Neural progenitor cell (in vitro differentiated cells): Measurements from ENCODE around the gene RBFOX1. TPM values are rescaled to one million over a fixed set of nuclear protein-coding genes. Genes with fewer than 3 reads are reported as not detected.

Source experiments
- DNase-seq: peaks from one replicate; pipeline ENCODE4 v3.0.0-alpha.2; 2016; ENCODE audit warnings: low spot score
- H2AFZ ChIP-seq: fragments of 200-600 bp; sonication (generic); replicated peaks from 2 replicates; pipeline ENCODE4 v1.6.1; 2016; ENCODE audit warnings: antibody characterized with exemption
- H3F3A ChIP-seq: fragments of 200-600 bp; sonication (generic); 2 replicates; pipeline ENCODE4 v1.6.1; 2016; ENCODE audit warnings: antibody characterized with exemption, low read depth
- H3K27ac ChIP-seq: fragments of 200-600 bp; sonication (generic); 2 replicates; pipeline ENCODE4 v1.5.1; 2016; ENCODE audit warnings: mild to moderate bottlenecking
- H3K27me3 ChIP-seq: fragments of 200-600 bp; sonication (generic); 2 replicates; pipeline ENCODE4 v1.6.1; 2016; ENCODE audit warnings: mild to moderate bottlenecking, moderate library complexity
- H3K36me3 ChIP-seq: fragments of 200-600 bp; sonication (generic); 2 replicates; pipeline ENCODE4 v1.5.1; 2016
- H3K4me1 ChIP-seq: fragments of 200-600 bp; sonication (generic); 2 replicates; pipeline ENCODE4 v1.6.1; 2016; ENCODE audit warnings: mixed run types
- H3K4me2 ChIP-seq: fragments of 200-600 bp; sonication (generic); 2 replicates; pipeline ENCODE4 v1.6.1; 2016
- H3K4me3 ChIP-seq: fragments of 200-600 bp; sonication (generic); 2 replicates; pipeline ENCODE4 v1.5.1; 2016
- H3K79me2 ChIP-seq: fragments of 200-600 bp; sonication (generic); 2 replicates; pipeline ENCODE4 v1.6.1; 2016; ENCODE audit warnings: low read depth
- H3K9ac ChIP-seq: fragments of 200-600 bp; sonication (generic); 2 replicates; pipeline ENCODE4 v1.6.1; 2016
- H3K9me3 ChIP-seq: fragments of 200-600 bp; sonication (generic); 2 replicates; pipeline ENCODE4 v1.5.1; 2016; ENCODE audit warnings: low read depth
- H4K20me1 ChIP-seq: fragments of 200-600 bp; sonication (generic); 2 replicates; pipeline ENCODE4 v1.6.1; 2016; ENCODE audit warnings: low read depth
- H3K27ac Mint-ChIP-seq: 3 replicates; pipeline ENCODE4 v1.8.0; 2021; ENCODE audit warnings: mixed read lengths
- H3K27me3 Mint-ChIP-seq: 2 replicates; pipeline ENCODE4 v1.8.0; 2022; ENCODE audit warnings: low read depth, mild to moderate bottlenecking, inconsistent platforms, moderate library complexity, mixed read lengths; ENCODE audit not compliant: insufficient read depth
- H3K36me3 Mint-ChIP-seq: 3 replicates; pipeline ENCODE4 v1.8.0; 2021; ENCODE audit warnings: mixed read lengths
- H3K4me1 Mint-ChIP-seq: 3 replicates; pipeline ENCODE4 v1.8.0; 2021; ENCODE audit warnings: mixed read lengths
- H3K4me3 Mint-ChIP-seq: 3 replicates; pipeline ENCODE4 v1.8.0; 2021; ENCODE audit warnings: mild to moderate bottlenecking, moderate library complexity, mixed read lengths
- H3K9me3 Mint-ChIP-seq: 3 replicates; pipeline ENCODE4 v1.8.0; 2020; ENCODE audit warnings: mixed read lengths
- EZH2 ChIP-seq: fragments of 200-600 bp; sonication (generic); IDR thresholded peaks from 2 replicates; pipeline ENCODE4 v1.6.1; 2017; ENCODE audit warnings: antibody characterized with exemption, mild to moderate bottlenecking, moderate library complexity
- EZH2phosphoT487 ChIP-seq: fragments of 200-600 bp; sonication (generic); IDR thresholded peaks from 2 replicates; pipeline ENCODE4 v1.6.1; 2017; ENCODE audit warnings: antibody characterized with exemption
- total RNA-seq: library from RNA; depleted of rRNA; stranded (reverse); fragments of >200 nt; gene quantifications from 2 replicates; pipeline ENCODE4 v1.2.3, GENCODE V29; 2015; ENCODE audit warnings: low replicate concordance
- TF ChIP-seq, protein P1 (sequence below): fragments of 200-600 bp; sonication (generic); IDR thresholded peaks from 2 replicates; pipeline ENCODE4 v1.5.1; 2017; ENCODE audit warnings: antibody characterized with exemption, mild to moderate bottlenecking

RBFOX1 gene
- total RNA-seq, 1 donor from 2014 or later: 1.2 TPM

GRCh38 chr16:7318686-7319085, 14.0 kb upstream of the RBFOX1 start:
- H3K4me3 Mint-ChIP-seq: no peak overlapping the region
- no peaks in the 10 kb centered on the region for H3K36me3 Mint-ChIP-seq
- Histone ChIP-seq H4K20me1 (no peaks in the 10 kb centered on the region), H3F3A (no peaks in the 10 kb centered on the region), H3K79me2 (no peaks in the 10 kb centered on the region), H3K27me3 (no peaks in the 10 kb centered on the region), H3K9ac (no peak overlapping the region), H3K4me3 (no peak overlapping the region), H3K4me2 (peak overlapping the region; percentile 7), H2AFZ (no peak overlapping the region), H3K36me3 (no peaks in the 10 kb centered on the region), H3K4me1 (peaks cover 25% of the 10 kb centered on the region), H3K9me3 (no peaks in the 10 kb centered on the region), H3K27ac (no peak overlapping the region)
- DNase-seq: no peak
- no peak overlapping the region for H3K27ac Mint-ChIP-seq
- H3K27me3 Mint-ChIP-seq: peaks cover 3% of the 10 kb centered on the region
- TF ChIP-seq EZH2phosphoT487 (no peak), EZH2 (no peak)
- TF ChIP-seq, protein P1, sequence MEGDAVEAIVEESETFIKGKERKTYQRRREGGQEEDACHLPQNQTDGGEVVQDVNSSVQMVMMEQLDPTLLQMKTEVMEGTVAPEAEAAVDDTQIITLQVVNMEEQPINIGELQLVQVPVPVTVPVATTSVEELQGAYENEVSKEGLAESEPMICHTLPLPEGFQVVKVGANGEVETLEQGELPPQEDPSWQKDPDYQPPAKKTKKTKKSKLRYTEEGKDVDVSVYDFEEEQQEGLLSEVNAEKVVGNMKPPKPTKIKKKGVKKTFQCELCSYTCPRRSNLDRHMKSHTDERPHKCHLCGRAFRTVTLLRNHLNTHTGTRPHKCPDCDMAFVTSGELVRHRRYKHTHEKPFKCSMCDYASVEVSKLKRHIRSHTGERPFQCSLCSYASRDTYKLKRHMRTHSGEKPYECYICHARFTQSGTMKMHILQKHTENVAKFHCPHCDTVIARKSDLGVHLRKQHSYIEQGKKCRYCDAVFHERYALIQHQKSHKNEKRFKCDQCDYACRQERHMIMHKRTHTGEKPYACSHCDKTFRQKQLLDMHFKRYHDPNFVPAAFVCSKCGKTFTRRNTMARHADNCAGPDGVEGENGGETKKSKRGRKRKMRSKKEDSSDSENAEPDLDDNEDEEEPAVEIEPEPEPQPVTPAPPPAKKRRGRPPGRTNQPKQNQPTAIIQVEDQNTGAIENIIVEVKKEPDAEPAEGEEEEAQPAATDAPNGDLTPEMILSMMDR: no peak
- H3K4me1 Mint-ChIP-seq: peaks cover 22% of the 10 kb centered on the region
- no peaks in the 10 kb centered on the region for H3K9me3 Mint-ChIP-seq

DNA sequence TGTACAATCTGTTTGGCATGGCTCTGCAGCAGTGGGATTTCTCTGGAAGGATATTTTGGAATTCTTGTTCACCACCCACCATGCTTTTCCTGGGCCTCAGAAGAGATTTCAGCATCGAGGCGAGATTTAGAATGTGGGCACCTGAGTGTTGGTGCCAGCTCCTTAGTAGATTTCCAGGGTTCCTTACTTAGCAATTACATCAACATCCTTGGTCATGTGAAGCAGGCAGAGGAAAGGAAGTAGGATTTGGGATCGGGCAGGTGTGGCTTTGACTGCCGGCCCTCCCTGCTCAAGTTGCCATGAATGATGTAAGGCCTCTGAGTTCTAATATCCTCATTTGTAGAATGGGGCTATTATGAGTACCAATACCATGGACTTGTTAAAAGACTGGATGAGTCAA, 13.1 kb upstream of the RBFOX1 start:
- Histone ChIP-seq H4K20me1 (no peaks in the 10 kb centered on the region), H3K4me2 (no peak overlapping the region), H3K9me3 (no peaks in the 10 kb centered on the region), H3K36me3 (no peaks in the 10 kb centered on the region), H3K4me3 (no peak overlapping the region), H3K4me1 (peaks cover 23% of the 10 kb centered on the region), H3K79me2 (no peaks in the 10 kb centered on the region), H2AFZ (no peak overlapping the region), H3K27me3 (no peaks in the 10 kb centered on the region), H3K9ac (no peak overlapping the region), H3K27ac (no peak overlapping the region), H3F3A (peaks cover 4% of the 10 kb centered on the region)
- Mint-ChIP-seq H3K27ac (no peak overlapping the region), H3K27me3 (peaks cover 5% of the 10 kb centered on the region), H3K4me1 (peaks cover 24% of the 10 kb centered on the region), H3K4me3 (no peak overlapping the region), H3K36me3 (no peaks in the 10 kb centered on the region), H3K9me3 (no peaks in the 10 kb centered on the region)
- no peak for DNase-seq
- TF ChIP-seq, protein P1: no peak
- no peak for TF ChIP-seq EZH2phosphoT487
- no peak for TF ChIP-seq EZH2

DNA sequence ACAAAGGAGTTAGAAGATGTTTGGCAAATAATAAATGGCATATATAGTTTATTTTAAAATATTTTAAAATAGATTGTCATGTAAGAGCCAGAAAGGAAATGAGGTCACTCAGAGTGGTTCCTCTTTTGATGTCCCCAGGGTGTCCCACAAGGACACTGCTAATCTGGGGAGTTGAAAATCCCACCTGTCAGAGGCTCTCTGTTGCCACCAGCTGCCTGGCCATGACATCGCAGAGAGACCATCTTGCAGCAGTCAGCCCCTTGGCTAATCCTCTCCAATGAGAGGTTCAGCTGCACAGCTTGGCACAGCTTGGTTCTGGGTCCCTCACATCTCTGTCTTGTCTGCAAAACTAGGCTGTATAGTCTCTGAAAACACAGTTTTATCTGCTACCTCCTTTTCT, 11.0 kb upstream of the RBFOX1 start:
- Mint-ChIP-seq H3K9me3 (no peaks in the 10 kb centered on the region), H3K27ac (no peak overlapping the region), H3K27me3 (peaks cover 12% of the 10 kb centered on the region), H3K4me3 (no peak overlapping the region), H3K4me1 (peaks cover 37% of the 10 kb centered on the region), H3K36me3 (no peaks in the 10 kb centered on the region)
- Histone ChIP-seq H3K36me3 (no peaks in the 10 kb centered on the region), H3K79me2 (no peaks in the 10 kb centered on the region), H3K27ac (no peak overlapping the region), H2AFZ (no peak overlapping the region), H3K9me3 (no peaks in the 10 kb centered on the region), H3F3A (peaks cover 4% of the 10 kb centered on the region), H3K4me1 (peaks cover 28% of the 10 kb centered on the region), H3K4me2 (no peak overlapping the region), H3K4me3 (no peak overlapping the region), H4K20me1 (no peaks in the 10 kb centered on the region), H3K27me3 (no peaks in the 10 kb centered on the region), H3K9ac (no peak overlapping the region)
- TF ChIP-seq, protein P1: peak; percentile 21
- no peak for TF ChIP-seq EZH2phosphoT487
- no peak for DNase-seq
